ENCODE data around the gene GPR171.

Gene GPR171

GRCh38 chr3:151197228-151197627 is 5.8 kb downstream of the GPR171 start:
- H3K36me3 ChIP-seq, result peaks cover 0 to 21% (median 0%) of the 10 kb centered on the region in 11 experiments; a peak in 7 of 22 replicates
- H3K4me3 ChIP-seq, result no peak overlapping the region
- no peak overlapping the region for H3K9ac ChIP-seq
- no peak overlapping the region for H3K27ac ChIP-seq
- no peak for TF ChIP-seq Cebpa-rat (IDR thresholded peaks at IDR 0.05)
- H3K9me3 ChIP-seq (replicated peaks in 1 of 11), result no peaks in the 10 kb centered on the region
- no peak overlapping the region for H3K4me2 ChIP-seq
- H4K20me1 ChIP-seq, result no peaks in the 10 kb centered on the region
- H3K27me3 ChIP-seq, result no peaks in the 10 kb centered on the region
- peaks cover 0 to 10% (median under 1%) of the 10 kb centered on the region in 10 experiments; a peak in 7 of 20 replicates for H3K4me1 ChIP-seq

DNA sequence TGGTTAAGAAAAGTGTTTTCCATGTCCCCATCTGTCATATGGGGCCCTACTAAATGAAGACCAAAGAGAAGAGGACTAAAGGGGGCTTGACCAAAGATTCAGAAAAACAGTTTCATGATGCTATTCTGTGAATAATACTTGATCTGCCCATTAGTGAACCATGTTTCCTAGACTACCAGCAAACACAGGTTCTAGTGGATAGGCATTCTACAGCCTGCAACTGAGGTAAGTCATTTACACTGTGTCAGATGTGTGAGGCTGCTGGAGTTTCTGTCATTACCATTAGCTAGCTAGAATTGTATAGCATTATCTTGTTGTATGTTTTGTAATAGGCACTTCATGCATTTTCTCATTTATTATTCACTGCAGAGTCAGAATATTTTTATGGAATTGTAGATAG is 6.6 kb downstream of the GPR171 start:
- TF ChIP-seq Cebpa-rat (IDR thresholded peaks at IDR 0.05), result no peak
- H3K9me3 ChIP-seq (replicated peaks in 1 of 11), result no peaks in the 10 kb centered on the region

GRCh38 chr3:151195826-151196225 is 7.2 kb downstream of the GPR171 start:
- Histone ChIP-seq H3K4me2 (no peak overlapping the region), H3K36me3 (peaks cover 0 to 24% (median 2%) of the 10 kb centered on the region in 11 experiments; a peak in 10 of 22 replicates), H3K9me3 (replicated peaks in 1 of 11) (no peaks in the 10 kb centered on the region), H4K20me1 (no peaks in the 10 kb centered on the region), H3K4me1 (peaks cover 0 to 10% (median 0%) of the 10 kb centered on the region in 10 experiments; a peak in 4 of 20 replicates), H3K27me3 (no peaks in the 10 kb centered on the region), H3K4me3 (no peak overlapping the region), H3K9ac (no peak overlapping the region), H3K27ac (no peak overlapping the region)
- TF ChIP-seq Cebpa-rat (IDR thresholded peaks at IDR 0.05), result no peak

More for the DNA sequence above, 6.6 kb downstream of the GPR171 start:
- no peak overlapping the region for H3K9ac ChIP-seq
- no peak overlapping the region for H3K4me2 ChIP-seq
- H3K27ac ChIP-seq, result no peak overlapping the region
- H3K36me3 ChIP-seq, result peaks cover 0 to 23% (median 0%) of the 10 kb centered on the region in 11 experiments; a peak in 7 of 22 replicates
- H3K4me3 ChIP-seq, result no peak overlapping the region
- no peaks in the 10 kb centered on the region for H3K27me3 ChIP-seq
- no peaks in the 10 kb centered on the region for H4K20me1 ChIP-seq
- H3K4me1 ChIP-seq, result peaks cover 0 to 10% (median 0%) of the 10 kb centered on the region in 10 experiments; a peak in 4 of 20 replicates

DNA sequence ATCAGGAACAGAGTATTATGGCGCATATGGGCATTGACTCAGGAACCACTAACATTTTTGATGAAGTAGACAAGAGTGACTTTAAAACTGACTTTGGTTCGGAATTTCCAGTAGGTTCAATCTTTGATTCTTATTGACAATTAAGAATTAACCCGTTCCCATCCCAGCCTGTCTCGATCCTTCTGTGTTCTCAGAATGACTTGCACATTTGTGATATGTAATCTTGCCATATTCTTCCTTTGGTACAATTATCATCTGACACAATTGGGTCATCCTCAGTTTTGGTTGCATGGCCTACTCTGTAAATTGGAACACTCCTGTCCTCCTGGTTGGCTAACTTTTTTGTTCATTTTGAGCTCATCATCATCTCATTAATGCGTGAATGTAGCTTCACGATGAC is 10.5 kb downstream of the GPR171 start:
- H3K36me3 ChIP-seq, result peaks cover 0 to 33% (median 6%) of the 10 kb centered on the region in 11 experiments; a peak in 10 of 22 replicates

GRCh38 chr3:151191095-151191494 is 11.9 kb downstream of the GPR171 start:
- no peak overlapping the region for H3K4me2 ChIP-seq
- H3K27me3 ChIP-seq, result no peaks in the 10 kb centered on the region
- H4K20me1 ChIP-seq, result no peaks in the 10 kb centered on the region
- no peaks in the 10 kb centered on the region for H3K9me3 ChIP-seq (replicated peaks in 1 of 11)
- no peaks in the 10 kb centered on the region for H3K4me1 ChIP-seq
- H3K4me3 ChIP-seq, result no peak overlapping the region
- H3K36me3 ChIP-seq, result peaks cover 0 to 40% (median 6%) of the 10 kb centered on the region in 11 experiments; a peak in 10 of 22 replicates
- TF ChIP-seq Cebpa-rat (IDR thresholded peaks at IDR 0.05), result no peak
- H3K27ac ChIP-seq, result no peak overlapping the region
- no peak overlapping the region for H3K9ac ChIP-seq

More for the DNA sequence above, 10.5 kb downstream of the GPR171 start:
- Histone ChIP-seq H4K20me1 (no peaks in the 10 kb centered on the region), H3K4me1 (no peaks in the 10 kb centered on the region), H3K27ac (no peak overlapping the region), H3K9ac (no peak overlapping the region), H3K27me3 (no peaks in the 10 kb centered on the region), H3K9me3 (replicated peaks in 1 of 11) (no peaks in the 10 kb centered on the region), H3K4me2 (no peak overlapping the region), H3K4me3 (no peak overlapping the region)
- no peak for TF ChIP-seq Cebpa-rat (IDR thresholded peaks at IDR 0.05)

DNA sequence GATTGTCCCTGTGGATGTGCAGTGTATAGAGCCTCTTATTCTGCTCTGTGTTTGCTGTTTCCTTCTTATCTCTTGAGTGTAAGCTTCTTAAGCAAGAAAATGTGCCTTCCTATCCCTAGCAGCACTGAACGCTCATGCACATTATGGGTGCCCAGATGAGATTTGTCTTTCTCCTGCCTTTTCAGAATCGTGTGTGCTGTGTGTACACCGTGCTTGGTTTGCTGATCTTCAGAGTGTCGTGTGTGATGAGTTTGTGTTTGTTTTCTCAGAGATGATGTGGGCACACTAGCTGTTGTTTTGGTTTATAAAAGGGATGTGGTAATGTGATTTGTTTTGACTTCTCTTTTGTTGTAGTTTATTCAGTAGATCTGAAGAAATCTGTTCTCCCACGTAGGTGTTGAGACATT is 19.7 kb downstream of the GPR171 start:
- TF ChIP-seq Cebpa-rat (IDR thresholded peaks at IDR 0.05), result no peak

DNA sequence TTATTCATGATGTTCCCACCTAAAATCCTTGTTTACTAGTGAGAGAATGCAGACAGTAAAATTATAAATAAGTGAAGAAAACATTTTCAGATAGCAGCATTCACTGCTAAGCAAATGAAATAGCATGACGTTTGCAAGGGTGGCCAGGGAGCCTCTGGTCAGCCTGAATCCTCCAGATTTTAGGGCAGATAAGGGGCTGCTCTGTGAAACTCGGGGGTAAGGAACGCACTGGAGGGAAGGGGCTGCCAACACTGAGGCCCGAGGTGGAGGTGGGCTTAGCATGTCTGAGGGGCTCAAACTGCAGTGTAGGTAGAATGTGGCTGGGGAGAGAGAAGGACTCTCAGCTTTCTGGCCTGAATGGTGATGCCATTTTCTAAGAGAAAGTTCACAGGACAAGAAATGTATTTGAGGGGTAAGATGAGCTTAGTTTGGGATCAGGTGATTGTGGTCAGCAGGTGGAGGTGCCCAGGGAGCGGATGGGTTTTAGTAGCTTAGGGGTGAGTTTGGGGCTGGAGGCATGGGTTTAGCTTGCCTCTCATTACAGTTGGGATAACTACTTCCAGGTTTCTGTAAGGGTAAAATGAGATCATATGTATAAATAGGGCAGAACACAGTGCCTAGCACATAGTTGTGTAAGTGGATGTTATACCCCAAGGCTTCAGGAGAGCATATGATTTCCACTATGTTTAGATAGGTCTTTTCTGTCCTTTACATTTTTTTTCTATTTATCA is 20.5 kb downstream of the GPR171 start:
- peak overlapping the region in 7 of 11 experiments; percentile 7 to 70 (median 61); a peak in 11 of 22 replicates for H3K4me2 ChIP-seq
- peaks cover 15 to 36% (median 27%) of the 10 kb centered on the region in 10 experiments for H3K4me1 ChIP-seq
- no peaks in the 10 kb centered on the region for H3K27me3 ChIP-seq
- H3K4me3 ChIP-seq, result no peak overlapping the region
- peak overlapping the region in 7 of 11 experiments; percentile 41 to 71 (median 56); a peak in 12 of 22 replicates for H3K27ac ChIP-seq
- H4K20me1 ChIP-seq, result no peaks in the 10 kb centered on the region
- H3K9me3 ChIP-seq (replicated peaks in 1 of 11), result no peaks in the 10 kb centered on the region
- H3K36me3 ChIP-seq, result 0 out of 22 replicates have a peak, but pooled peaks cover 0 to 7% (median 0%) of the 10 kb centered on the region in 11 experiments
- H3K9ac ChIP-seq, result peak overlapping the region in 1 of 11 experiments; percentile 40; a peak in 2 of 22 replicates
- TF ChIP-seq Cebpa-rat (IDR thresholded peaks at IDR 0.05), result no peak

More for the DNA sequence above, 19.7 kb downstream of the GPR171 start:
- Histone ChIP-seq H3K4me2 (peak overlapping the region in 9 of 11 experiments; percentile 13 to 70 (median 48); a peak in 15 of 22 replicates), H3K9me3 (replicated peaks in 1 of 11) (no peaks in the 10 kb centered on the region), H3K9ac (peak overlapping the region in 4 of 11 experiments; percentile 26 to 50 (median 42); a peak in 9 of 22 replicates), H3K36me3 (0 out of 22 replicates have a peak, but pooled peaks cover 0 to 7% (median 0%) of the 10 kb centered on the region in 11 experiments), H3K4me1 (peaks cover 15 to 36% (median 27%) of the 10 kb centered on the region in 10 experiments), H3K27me3 (no peaks in the 10 kb centered on the region), H3K27ac (peak overlapping the region in 7 of 11 experiments; percentile 41 to 71 (median 56); a peak in 14 of 22 replicates), H4K20me1 (no peaks in the 10 kb centered on the region), H3K4me3 (no peak overlapping the region)

- TF ChIP-seq Cebpa-rat (IDR thresholded peaks at IDR 0.05), result no peak
- Histone ChIP-seq H3K27ac (no peak overlapping the region), H3K4me2 (no peak overlapping the region), H3K9me3 (replicated peaks in 1 of 11) (no peaks in the 10 kb centered on the region), H3K4me1 (peaks cover 18 to 46% (median 38%) of the 10 kb centered on the region in 10 experiments), H3K9ac (no peak overlapping the region), H3K27me3 (no peaks in the 10 kb centered on the region), H3K4me3 (no peak overlapping the region), H3K36me3 (no peaks in the 10 kb centered on the region), H4K20me1 (no peaks in the 10 kb centered on the region)
These were observed 24.7 kb downstream of the GPR171 start for GRCh38 chr3:151178208-151178845.

DNA sequence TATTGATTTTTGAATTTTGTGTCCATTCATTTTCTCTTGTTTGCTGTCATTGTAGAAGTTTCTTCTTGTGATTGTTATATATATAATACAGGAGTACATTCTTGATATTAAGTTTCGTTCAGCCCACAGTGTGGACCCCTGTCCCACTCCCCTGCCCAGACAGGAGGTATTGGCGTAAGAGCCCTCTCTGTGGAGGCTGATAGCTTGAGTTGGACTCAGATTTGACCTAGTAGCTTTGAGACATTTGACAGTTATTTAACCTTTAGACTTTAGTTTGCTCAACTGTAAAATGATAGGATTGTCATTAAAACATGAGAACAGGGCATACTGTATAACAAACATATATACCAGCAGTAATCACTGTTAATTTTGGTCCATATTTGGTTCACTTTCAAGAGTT is 27.1 kb downstream of the GPR171 start:
- Histone ChIP-seq H3K27me3 (no peaks in the 10 kb centered on the region), H3K4me3 (no peak overlapping the region), H3K36me3 (no peaks in the 10 kb centered on the region), H3K9ac (no peak overlapping the region), H3K4me1 (peaks cover 38 to 59% (median 50%) of the 10 kb centered on the region in 10 experiments), H3K4me2 (no peak overlapping the region), H4K20me1 (no peaks in the 10 kb centered on the region), H3K9me3 (replicated peaks in 1 of 11) (no peaks in the 10 kb centered on the region), H3K27ac (peak overlapping the region in 3 of 11 experiments; percentile 23 to 97 (median 33); a peak in 4 of 22 replicates)
- TF ChIP-seq Cebpa-rat (IDR thresholded peaks at IDR 0.05), result no peak

All from BLaER1 treated with 17β-estradiol and CSF1 and Interleukin-3, amounts not matched to agents 10 nM and 100 nM (cell line).